Activated T-helper 9 cell treated with anti-CD3 and anti-CD28 coated beads, Interleukin-2, amount 50 U/mL, for 16 hours (primary cell): ENCODE measurements around the gene TNS3.

Experiments used
- DNase-seq: peaks from one replicate; pipeline ENCODE4 v3.0.0-alpha.2; 2020; ENCODE audit warnings: low read depth

TNS3 gene

GRCh38 chr7:47423196-47423595 is 158.7 kb downstream of the TNS3 start:
- no peak for DNase-seq

GRCh38 chr7:47422611-47423010 is 159.3 kb downstream of the TNS3 start:
- DNase-seq, result no peak

- DNase-seq, result no peak
These were observed 160.5 kb downstream of the TNS3 start for GRCh38 chr7:47421456-47421855.

- DNase-seq, result no peak
These were observed 161.7 kb downstream of the TNS3 start for GRCh38 chr7:47420122-47420780.

- no peak for DNase-seq
These were observed 162.4 kb downstream of the TNS3 start for GRCh38 chr7:47419471-47419870.

GRCh38 chr7:47418601-47419309 is 163.2 kb downstream of the TNS3 start:
- no peak for DNase-seq

GRCh38 chr7:47416492-47417480 is 165.1 kb downstream of the TNS3 start:
- no peak for DNase-seq

GRCh38 chr7:47415318-47416212 is 166.3 kb downstream of the TNS3 start:
- DNase-seq, result no peak

- no peak for DNase-seq
These were observed 167.3 kb downstream of the TNS3 start for GRCh38 chr7:47414342-47415317.

GRCh38 chr7:47413526-47414341 is 168.2 kb downstream of the TNS3 start:
- no peak for DNase-seq

GRCh38 chr7:47411901-47412300 is 170.0 kb downstream of the TNS3 start:
- DNase-seq, result no peak

- no peak for DNase-seq
These were observed 170.5 kb downstream of the TNS3 start for GRCh38 chr7:47411281-47411869.

- DNase-seq, result no peak
These were observed 173.2 kb downstream of the TNS3 start for GRCh38 chr7:47408675-47409074.

- DNase-seq, result no peak
These were observed 173.9 kb downstream of the TNS3 start for GRCh38 chr7:47407821-47408674.

GRCh38 chr7:47407136-47407535 is 174.8 kb downstream of the TNS3 start:
- no peak for DNase-seq

GRCh38 chr7:47406801-47407129 is 175.1 kb downstream of the TNS3 start:
- DNase-seq, result no peak

GRCh38 chr7:47405921-47406800 is 175.8 kb downstream of the TNS3 start:
- no peak for DNase-seq
